Vagina (tissue), 2 donors: ENCODE data around the gene HSPA9. TPM values are rescaled to one million over a fixed set of nuclear protein-coding genes. Genes with fewer than 3 reads are reported as not detected.

Experiments
- DNase-seq, 2 donors: peaks; one replicate each; pipeline ENCODE4 v3.0.0-alpha.2; 2017; ENCODE audit errors: extremely low spot score in 2 of 2
- H3K27ac ChIP-seq: fragments of 200-600 bp; sonication (generic); one replicate; pipeline ENCODE4 v1.5.1; 2019
- H3K27me3 ChIP-seq: fragments of 200-600 bp; sonication (generic); one replicate; pipeline ENCODE4 v1.5.1; 2019
- H3K36me3 ChIP-seq, 2 donors: fragments of 200-600 bp; sonication (generic); one replicate each; pipeline ENCODE4 v1.5.1; 2017 to 2019
- H3K4me1 ChIP-seq: fragments of 200-600 bp; sonication (generic); one replicate; pipeline ENCODE4 v1.5.1; 2019
- H3K4me3 ChIP-seq, 2 donors: fragments of 200-600 bp; sonication (generic); 1 replicate in 1 of 2; 2 replicates in 1 of 2; pipeline ENCODE4 v1.5.1; 2016 to 2019
- H3K9me3 ChIP-seq: fragments of 200-600 bp; sonication (generic); one replicate; pipeline ENCODE4 v1.5.1; 2019
- CTCF ChIP-seq, 3 experiments: fragments of 450-650 bp in 2 of 3; fragments of 200-600 bp in 1 of 3; sonication (generic) in 1 of 3; IDR thresholded peaks; one replicate each; pipeline ENCODE4 v1.5.1; 2017 to 2019; ENCODE audit warnings: antibody characterized with exemption in 3 of 3, mild to moderate bottlenecking in 2 of 3, moderate library complexity in 2 of 3
- POLR2A ChIP-seq, 2 donors: fragments of 450-650 bp; IDR thresholded peaks; one replicate each; pipeline ENCODE4 v1.6.1; 2017; ENCODE audit warnings: antibody characterized with exemption in 2 of 2, mild to moderate bottlenecking in 2 of 2, moderate library complexity in 2 of 2
- POLR2AphosphoS5 ChIP-seq, 2 donors: sonication (generic); formaldehyde crosslinking; IDR thresholded peaks; one replicate each; pipeline ENCODE4 v1.9.0; 2017; ENCODE audit warnings: antibody characterized with exemption in 2 of 2, mild to moderate bottlenecking in 2 of 2, low read depth in 1 of 2; ENCODE audit not compliant: insufficient read depth in 1 of 2
- intact Hi-C: fragments of 100-400 bp; cut with DNase I; formaldehyde crosslinking; loops from one replicate; pipeline ENCODE4 v1.15.1; 2023
- total RNA-seq: library from RNA; depleted of rRNA; stranded (reverse); fragments of >200 nt; gene quantifications from one replicate; pipeline ENCODE4 v1.2.3, GENCODE V29; 2016

Gene HSPA9
- total RNA-seq, 1 donor from 2014 or later, result 156 TPM

- TF ChIP-seq POLR2A (IDR thresholded peaks at IDR 0.05) (no peak), POLR2AphosphoS5 (IDR thresholded peaks at IDR 0.05; ENCODE audit: insufficient read depth in 1 of 2, low read depth in 1 of 2) (no peak), CTCF (IDR thresholded peaks at IDR 0.05) (peak in 1 of 3 experiments; percentile 7)
- Histone ChIP-seq H3K4me3 (no peak overlapping the region), H3K9me3 (no peaks in the 10 kb centered on the region), H3K27me3 (no peaks in the 10 kb centered on the region), H3K36me3 (no peaks in the 10 kb centered on the region), H3K4me1 (peaks cover 7% of the 10 kb centered on the region), H3K27ac (peak overlapping the region; percentile 31)
- no peak for DNase-seq
- intact Hi-C loops, result loop anchor here (10.0 kb wide), 1 partner anchor 175 kb away; the partner anchor contains the start of gene CTNNA1
Observed at GRCh38 chr5:138579517-138579863, 4.3 kb upstream of the HSPA9 start.

GRCh38 chr5:138577452-138577851 is 2.3 kb upstream of the HSPA9 start:
- no peak overlapping the region for H3K27ac ChIP-seq
- H3K36me3 ChIP-seq, result peaks cover under 1 to 11% of the 10 kb centered on the region in 2 donors
- H3K27me3 ChIP-seq, result no peaks in the 10 kb centered on the region
- peaks cover 27% of the 10 kb centered on the region for H3K4me1 ChIP-seq
- H3K4me3 ChIP-seq, result no peak overlapping the region
- DNase-seq, result no peak
- TF ChIP-seq POLR2AphosphoS5 (IDR thresholded peaks at IDR 0.05; ENCODE audit: insufficient read depth in 1 of 2, low read depth in 1 of 2) (no peak), POLR2A (IDR thresholded peaks at IDR 0.05) (no peak)
- no peaks in the 10 kb centered on the region for H3K9me3 ChIP-seq
- intact Hi-C loops, result loop anchor here (10.0 kb wide), 1 partner anchor 177 kb away; the partner anchor contains the start of gene CTNNA1

GRCh38 chr5:138574744-138575193 is 432 bp downstream of the HSPA9 start:
- peaks cover 6 to 37% of the 10 kb centered on the region in 2 donors for H3K36me3 ChIP-seq
- H3K4me3 ChIP-seq, result peak overlapping the region; percentile 78 to 100
- H3K9me3 ChIP-seq, result no peaks in the 10 kb centered on the region
- intact Hi-C loops, result loop anchor here (1.0 to 10.0 kb wide), 2 partner anchors 31 to 180 kb away; partner anchors contain the start of genes CTNNA1 and ETF1
- H3K27ac ChIP-seq, result peak overlapping the region; percentile 99
- H3K4me1 ChIP-seq, result peaks cover 47% of the 10 kb centered on the region
- DNase-seq, result no peak
- TF ChIP-seq CTCF (IDR thresholded peaks at IDR 0.05), result no peak
- no peak for TF ChIP-seq POLR2A (IDR thresholded peaks at IDR 0.05)
- TF ChIP-seq POLR2AphosphoS5 (IDR thresholded peaks at IDR 0.05; ENCODE audit: insufficient read depth in 1 of 2, low read depth in 1 of 2), result no peak
- no peaks in the 10 kb centered on the region for H3K27me3 ChIP-seq

- H3K4me3 ChIP-seq, result peak overlapping the region; percentile 78 to 100
- H3K27ac ChIP-seq, result peak overlapping the region; percentile 99
- intact Hi-C loops, result loop anchor here (10.0 kb wide), 1 partner anchor 181 kb away; the partner anchor contains the start of gene CTNNA1
- H3K36me3 ChIP-seq, result peaks cover 6 to 44% of the 10 kb centered on the region in 2 donors
- no peaks in the 10 kb centered on the region for H3K27me3 ChIP-seq
- DNase-seq, result no peak
- H3K4me1 ChIP-seq, result peaks cover 52% of the 10 kb centered on the region
- no peaks in the 10 kb centered on the region for H3K9me3 ChIP-seq
- TF ChIP-seq POLR2AphosphoS5 (IDR thresholded peaks at IDR 0.05; ENCODE audit: insufficient read depth in 1 of 2, low read depth in 1 of 2) (no peak), POLR2A (IDR thresholded peaks at IDR 0.05) (no peak), CTCF (IDR thresholded peaks at IDR 0.05) (no peak)
Observed at GRCh38 chr5:138573949-138574670, 1.1 kb downstream of the HSPA9 start.

- H3K4me1 ChIP-seq, result peaks cover 52% of the 10 kb centered on the region
- intact Hi-C loops, result loop anchor here (10.0 kb wide), 1 partner anchor 182 kb away; the partner anchor contains the start of gene CTNNA1
- no peaks in the 10 kb centered on the region for H3K9me3 ChIP-seq
- H3K27me3 ChIP-seq, result no peaks in the 10 kb centered on the region
- H3K27ac ChIP-seq, result no peak overlapping the region
- no peak overlapping the region for H3K4me3 ChIP-seq
- DNase-seq, result no peak
- H3K36me3 ChIP-seq, result peaks cover 6 to 51% of the 10 kb centered on the region in 2 donors
- no peak for TF ChIP-seq POLR2A (IDR thresholded peaks at IDR 0.05)
- no peak for TF ChIP-seq POLR2AphosphoS5 (IDR thresholded peaks at IDR 0.05; ENCODE audit: insufficient read depth in 1 of 2, low read depth in 1 of 2)
- TF ChIP-seq CTCF (IDR thresholded peaks at IDR 0.05), result no peak
Observed at GRCh38 chr5:138573223-138573622, 2.0 kb downstream of the HSPA9 start.
